Neural progenitor cell (in vitro differentiated cells): ENCODE data around the gene RARRES1. TPM values are rescaled to one million over a fixed set of nuclear protein-coding genes. Genes with fewer than 3 reads are reported as not detected.

Source experiments
- DNase-seq: peaks from one replicate; pipeline ENCODE4 v3.0.0-alpha.2; 2016; ENCODE audit warnings: low spot score
- H2AFZ ChIP-seq: fragments of 200-600 bp; sonication (generic); replicated peaks from 2 replicates; pipeline ENCODE4 v1.6.1; 2016; ENCODE audit warnings: antibody characterized with exemption
- H3F3A ChIP-seq: fragments of 200-600 bp; sonication (generic); 2 replicates; pipeline ENCODE4 v1.6.1; 2016; ENCODE audit warnings: antibody characterized with exemption, low read depth
- H3K27ac ChIP-seq: fragments of 200-600 bp; sonication (generic); 2 replicates; pipeline ENCODE4 v1.5.1; 2016; ENCODE audit warnings: mild to moderate bottlenecking
- H3K27me3 ChIP-seq: fragments of 200-600 bp; sonication (generic); 2 replicates; pipeline ENCODE4 v1.6.1; 2016; ENCODE audit warnings: mild to moderate bottlenecking, moderate library complexity
- H3K36me3 ChIP-seq: fragments of 200-600 bp; sonication (generic); 2 replicates; pipeline ENCODE4 v1.5.1; 2016
- H3K4me1 ChIP-seq: fragments of 200-600 bp; sonication (generic); 2 replicates; pipeline ENCODE4 v1.6.1; 2016; ENCODE audit warnings: mixed run types
- H3K4me2 ChIP-seq: fragments of 200-600 bp; sonication (generic); 2 replicates; pipeline ENCODE4 v1.6.1; 2016
- H3K4me3 ChIP-seq: fragments of 200-600 bp; sonication (generic); 2 replicates; pipeline ENCODE4 v1.5.1; 2016
- H3K79me2 ChIP-seq: fragments of 200-600 bp; sonication (generic); 2 replicates; pipeline ENCODE4 v1.6.1; 2016; ENCODE audit warnings: low read depth
- H3K9ac ChIP-seq: fragments of 200-600 bp; sonication (generic); 2 replicates; pipeline ENCODE4 v1.6.1; 2016
- H3K9me3 ChIP-seq: fragments of 200-600 bp; sonication (generic); 2 replicates; pipeline ENCODE4 v1.5.1; 2016; ENCODE audit warnings: low read depth
- H4K20me1 ChIP-seq: fragments of 200-600 bp; sonication (generic); 2 replicates; pipeline ENCODE4 v1.6.1; 2016; ENCODE audit warnings: low read depth
- H3K27ac Mint-ChIP-seq: 3 replicates; pipeline ENCODE4 v1.8.0; 2021; ENCODE audit warnings: mixed read lengths
- H3K27me3 Mint-ChIP-seq: 2 replicates; pipeline ENCODE4 v1.8.0; 2022; ENCODE audit warnings: low read depth, mild to moderate bottlenecking, inconsistent platforms, moderate library complexity, mixed read lengths; ENCODE audit not compliant: insufficient read depth
- H3K36me3 Mint-ChIP-seq: 3 replicates; pipeline ENCODE4 v1.8.0; 2021; ENCODE audit warnings: mixed read lengths
- H3K4me1 Mint-ChIP-seq: 3 replicates; pipeline ENCODE4 v1.8.0; 2021; ENCODE audit warnings: mixed read lengths
- H3K4me3 Mint-ChIP-seq: 3 replicates; pipeline ENCODE4 v1.8.0; 2021; ENCODE audit warnings: mild to moderate bottlenecking, moderate library complexity, mixed read lengths
- H3K9me3 Mint-ChIP-seq: 3 replicates; pipeline ENCODE4 v1.8.0; 2020; ENCODE audit warnings: mixed read lengths
- EZH2 ChIP-seq: fragments of 200-600 bp; sonication (generic); IDR thresholded peaks from 2 replicates; pipeline ENCODE4 v1.6.1; 2017; ENCODE audit warnings: antibody characterized with exemption, mild to moderate bottlenecking, moderate library complexity
- EZH2phosphoT487 ChIP-seq: fragments of 200-600 bp; sonication (generic); IDR thresholded peaks from 2 replicates; pipeline ENCODE4 v1.6.1; 2017; ENCODE audit warnings: antibody characterized with exemption
- small RNA-seq: library from RNA; depleted of rRNA; stranded (forward); fragments of <200 nt; gene quantifications from one replicate; pipeline ENCODE3, GENCODE V24; 2015
- total RNA-seq: library from RNA; depleted of rRNA; stranded (reverse); fragments of >200 nt; gene quantifications from 2 replicates; pipeline ENCODE4 v1.2.3, GENCODE V29; 2015; ENCODE audit warnings: low replicate concordance
- TF ChIP-seq, protein P1 (sequence below): fragments of 200-600 bp; sonication (generic); IDR thresholded peaks from 2 replicates; pipeline ENCODE4 v1.5.1; 2017; ENCODE audit warnings: antibody characterized with exemption, mild to moderate bottlenecking

RARRES1 gene
- total RNA-seq, 1 donor from 2014 or later, result 0.21 TPM

- Histone ChIP-seq H3K4me3 (no peak overlapping the region), H3K9ac (no peak overlapping the region), H4K20me1 (no peaks in the 10 kb centered on the region), H3F3A (no peaks in the 10 kb centered on the region), H3K4me1 (no peaks in the 10 kb centered on the region), H3K79me2 (peaks cover 6% of the 10 kb centered on the region), H3K4me2 (no peak overlapping the region), H3K27ac (no peak overlapping the region), H3K27me3 (no peaks in the 10 kb centered on the region), H2AFZ (no peak overlapping the region), H3K36me3 (peaks cover 9% of the 10 kb centered on the region), H3K9me3 (no peaks in the 10 kb centered on the region)
- Mint-ChIP-seq H3K4me3 (no peak overlapping the region), H3K4me1 (no peaks in the 10 kb centered on the region), H3K27ac (no peak overlapping the region), H3K27me3 (no peaks in the 10 kb centered on the region), H3K9me3 (no peaks in the 10 kb centered on the region), H3K36me3 (peaks cover 3% of the 10 kb centered on the region)
- no peak for DNase-seq
- TF ChIP-seq EZH2 (no peak), EZH2phosphoT487 (no peak)
- TF ChIP-seq, protein P1, sequence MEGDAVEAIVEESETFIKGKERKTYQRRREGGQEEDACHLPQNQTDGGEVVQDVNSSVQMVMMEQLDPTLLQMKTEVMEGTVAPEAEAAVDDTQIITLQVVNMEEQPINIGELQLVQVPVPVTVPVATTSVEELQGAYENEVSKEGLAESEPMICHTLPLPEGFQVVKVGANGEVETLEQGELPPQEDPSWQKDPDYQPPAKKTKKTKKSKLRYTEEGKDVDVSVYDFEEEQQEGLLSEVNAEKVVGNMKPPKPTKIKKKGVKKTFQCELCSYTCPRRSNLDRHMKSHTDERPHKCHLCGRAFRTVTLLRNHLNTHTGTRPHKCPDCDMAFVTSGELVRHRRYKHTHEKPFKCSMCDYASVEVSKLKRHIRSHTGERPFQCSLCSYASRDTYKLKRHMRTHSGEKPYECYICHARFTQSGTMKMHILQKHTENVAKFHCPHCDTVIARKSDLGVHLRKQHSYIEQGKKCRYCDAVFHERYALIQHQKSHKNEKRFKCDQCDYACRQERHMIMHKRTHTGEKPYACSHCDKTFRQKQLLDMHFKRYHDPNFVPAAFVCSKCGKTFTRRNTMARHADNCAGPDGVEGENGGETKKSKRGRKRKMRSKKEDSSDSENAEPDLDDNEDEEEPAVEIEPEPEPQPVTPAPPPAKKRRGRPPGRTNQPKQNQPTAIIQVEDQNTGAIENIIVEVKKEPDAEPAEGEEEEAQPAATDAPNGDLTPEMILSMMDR, result no peak
Observed at GRCh38 chr3:158651192-158651591, 81.1 kb downstream of the RARRES1 start.

DNA sequence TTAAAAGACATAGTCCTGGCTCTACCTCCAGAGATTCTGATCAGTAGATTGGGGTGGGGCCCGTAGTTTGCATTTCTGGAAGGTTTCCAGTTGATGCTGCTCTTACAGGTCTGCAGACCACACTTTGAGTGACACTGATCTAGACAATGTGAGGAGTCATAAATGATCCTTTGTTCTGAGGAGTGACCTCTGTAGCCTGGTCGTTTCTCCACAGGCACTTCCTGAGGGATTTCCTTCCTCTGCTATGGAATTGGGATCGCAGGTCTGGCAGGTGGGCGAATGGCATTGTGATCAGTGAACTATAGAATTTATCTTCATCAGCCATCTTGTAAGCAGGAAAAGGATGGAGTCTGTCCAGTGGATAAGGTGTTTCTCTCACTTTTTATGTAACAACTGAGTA lies 82.5 kb downstream of the RARRES1 start:
- no peak overlapping the region for H3K27ac ChIP-seq
- peaks cover 20% of the 10 kb centered on the region for H3K79me2 ChIP-seq
- H3K4me2 ChIP-seq, result no peak overlapping the region
- peaks cover 2% of the 10 kb centered on the region for H3K27me3 Mint-ChIP-seq
- DNase-seq, result no peak
- H3K4me3 Mint-ChIP-seq, result no peak overlapping the region
- TF ChIP-seq EZH2phosphoT487 (no peak), EZH2 (no peak)
- TF ChIP-seq, protein P1, result no peak
- H3K27me3 ChIP-seq, result no peaks in the 10 kb centered on the region
- H3K4me3 ChIP-seq, result no peak overlapping the region
- no peaks in the 10 kb centered on the region for H3K9me3 ChIP-seq
- no peak overlapping the region for H3K9ac ChIP-seq
- no peak overlapping the region for H2AFZ ChIP-seq
- no peaks in the 10 kb centered on the region for H3K9me3 Mint-ChIP-seq
- peaks cover 6% of the 10 kb centered on the region for H3K4me1 Mint-ChIP-seq
- no peaks in the 10 kb centered on the region for H3F3A ChIP-seq
- H4K20me1 ChIP-seq, result no peaks in the 10 kb centered on the region
- no peak overlapping the region for H3K27ac Mint-ChIP-seq
- H3K36me3 Mint-ChIP-seq, result peaks cover 2% of the 10 kb centered on the region
- peaks cover 9% of the 10 kb centered on the region for H3K36me3 ChIP-seq
- H3K4me1 ChIP-seq, result no peaks in the 10 kb centered on the region

Small RNA genes within 50 kb of the gene (small RNA-seq; reads per million reads assigned to genes)
- gene AC080013.6, result not detected

Other genes starting within 250 kb of the RARRES1 start
- gene MLF1, start 161.3 kb downstream of the RARRES1 start, total RNA-seq, result 25.4 and 37.0 TPM in 2 replicates
- 25.8 and 52.0 TPM in 2 replicates for gene GFM1, start 87.9 kb downstream of the RARRES1 start, total RNA-seq
- gene LXN, start 59.8 kb downstream of the RARRES1 start, total RNA-seq, result 20.7 and 25.9 TPM in 2 replicates
- gene MFSD1, start 69.6 kb upstream of the RARRES1 start, total RNA-seq, result 13.4 and 16.0 TPM in 2 replicates